Epithelial cell of esophagus (primary cell): ENCODE data around the gene COL4A2.

Experiments
- DNase-seq: peaks from one replicate; pipeline ENCODE4 v3.0.0; 2010; ENCODE audit warnings: low read depth
- H3K4me3 ChIP-seq: 2 replicates; pipeline ENCODE4 v1.5.1; 2011; ENCODE audit warnings: mild to moderate bottlenecking, low read length, control low read depth
- CTCF ChIP-seq: IDR thresholded peaks from 2 replicates; pipeline ENCODE4 v1.5.1; 2011; ENCODE audit warnings: low read depth, mild to moderate bottlenecking, low read length, control low read depth, inconsistent platforms; ENCODE audit not compliant: insufficient read depth; ENCODE audit errors: missing control alignments

Gene COL4A2

GRCh38 chr13:110396476-110396875, 89.4 kb downstream of the COL4A2 start:
- no peak for TF ChIP-seq CTCF
- no peak overlapping the region for H3K4me3 ChIP-seq
- no peak for DNase-seq

GRCh38 chr13:110396913-110397381, 89.9 kb downstream of the COL4A2 start:
- H3K4me3 ChIP-seq, result no peak overlapping the region
- no peak for TF ChIP-seq CTCF

GRCh38 chr13:110397436-110398115, 90.5 kb downstream of the COL4A2 start:
- no peak overlapping the region for H3K4me3 ChIP-seq
- TF ChIP-seq CTCF, result no peak
- DNase-seq, result peak; percentile 17

More at GRCh38 chr13:110396913-110397381, 89.9 kb downstream of the COL4A2 start:
- peak; percentile 94 for DNase-seq

GRCh38 chr13:110398564-110399507, 91.8 kb downstream of the COL4A2 start:
- TF ChIP-seq CTCF, result no peak

GRCh38 chr13:110399801-110400200, 92.7 kb downstream of the COL4A2 start:
- H3K4me3 ChIP-seq, result no peak overlapping the region
- TF ChIP-seq CTCF, result no peak
- no peak for DNase-seq

More at GRCh38 chr13:110398564-110399507, 91.8 kb downstream of the COL4A2 start:
- DNase-seq, result no peak
- H3K4me3 ChIP-seq, result no peak overlapping the region

- H3K4me3 ChIP-seq, result no peak overlapping the region
- DNase-seq, result no peak
- no peak for TF ChIP-seq CTCF
Observed at GRCh38 chr13:110400786-110401533, 93.9 kb downstream of the COL4A2 start.
